Left renal cortex interstitium (tissue), 4 donors: ENCODE measurements around the gene CNDP1. TPM values are rescaled to one million over a fixed set of nuclear protein-coding genes. Genes with fewer than 3 reads are reported as not detected.

Experiments
- DNase-seq, 4 donors: peaks; one replicate each; pipeline ENCODE4 v3.0.0-alpha.2; 2013; ENCODE audit warnings: low read depth in 4 of 4, low spot score in 2 of 4, missing footprints in 1 of 4
- polyA plus RNA-seq, 4 donors: library from polyadenylated mRNA; unstranded; fragments of 120-200 nt; gene quantifications; one replicate each; pipeline ENCODE4 v1.2.1, GENCODE V29; 2013; ENCODE audit not compliant: insufficient read length in 4 of 4

The CNDP1 gene
- polyA plus RNA-seq, 4 donors = 0.91 to 1.8 (median 1.4) TPM

DNA sequence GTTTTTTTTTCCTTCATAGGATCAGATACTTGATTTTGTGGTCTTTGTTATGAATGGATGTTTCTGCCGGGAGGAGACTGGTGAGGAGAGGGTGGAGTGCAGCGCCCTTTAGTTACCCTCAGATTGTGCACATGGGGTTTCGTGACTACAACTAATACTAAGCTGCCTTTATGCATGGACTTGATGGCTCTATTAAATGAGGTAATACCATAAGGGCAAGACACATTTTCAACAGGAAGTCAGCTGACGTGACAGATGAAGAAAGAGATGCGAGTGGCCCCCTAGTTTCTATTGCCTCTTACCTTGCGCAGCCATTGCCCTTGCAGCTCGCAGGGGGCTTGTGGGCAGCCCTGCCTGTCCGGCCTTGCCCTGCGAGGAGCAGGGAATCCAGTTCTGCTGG is 87.8 kb downstream of the CNDP1 start:
- no peak for DNase-seq

DNA sequence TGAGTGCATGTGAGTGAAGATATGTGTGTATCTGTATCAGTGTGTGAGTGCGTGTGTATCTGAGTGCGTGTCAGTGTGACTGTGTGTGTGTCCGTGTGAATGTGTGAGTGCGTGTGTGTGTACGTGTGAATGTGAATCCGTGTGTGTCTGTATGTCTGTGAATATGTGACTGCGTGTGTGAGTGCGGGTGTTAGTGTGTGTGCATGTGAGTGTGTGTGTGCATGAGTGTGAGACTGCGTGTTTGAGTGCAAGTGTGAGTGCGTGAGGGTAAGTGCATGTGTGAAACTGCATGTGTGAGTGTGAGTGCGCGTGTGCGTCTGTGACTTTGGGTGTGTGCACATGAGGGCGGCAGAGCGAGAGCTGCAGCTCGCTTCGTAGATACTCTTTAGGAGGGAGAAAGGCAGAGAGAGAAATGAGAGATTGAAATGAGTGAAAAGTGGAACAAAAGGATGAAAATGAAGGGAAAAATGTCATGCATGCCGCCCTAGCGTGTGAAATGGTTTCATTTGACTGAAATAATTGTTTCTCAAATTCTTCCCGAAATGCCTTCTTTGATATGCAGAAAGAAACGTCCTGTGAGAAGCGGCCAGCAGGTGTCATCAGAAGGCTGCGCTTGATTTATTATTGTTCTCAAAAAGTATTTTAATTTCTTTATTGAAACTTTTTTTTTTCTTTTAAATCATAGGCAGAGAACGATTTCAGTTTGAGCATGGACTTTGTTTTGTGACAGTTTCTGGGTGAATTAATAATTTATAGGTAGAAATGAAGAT is 88.9 kb downstream of the CNDP1 start:
- DNase-seq = no peak

DNA sequence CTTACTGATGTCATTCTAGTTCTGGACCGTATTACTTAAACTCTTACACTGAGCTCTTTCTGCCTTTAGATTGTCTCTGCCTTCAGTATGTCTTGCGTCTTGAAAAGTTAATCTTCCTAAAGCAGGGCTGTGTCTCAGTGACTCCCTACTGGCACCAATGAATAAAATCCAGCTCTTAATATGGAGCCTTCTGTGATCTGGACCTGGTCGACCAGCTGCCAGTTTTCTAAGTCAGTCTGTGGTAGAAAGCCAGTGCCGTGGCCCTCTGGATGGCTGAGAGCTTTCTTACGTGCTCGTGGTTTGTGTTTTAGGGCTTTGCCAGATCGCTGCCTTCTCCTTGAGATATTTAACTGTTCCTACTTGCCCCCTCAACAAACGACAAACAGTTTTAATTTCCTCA is 90.2 kb downstream of the CNDP1 start:
- no peak for DNase-seq

DNA sequence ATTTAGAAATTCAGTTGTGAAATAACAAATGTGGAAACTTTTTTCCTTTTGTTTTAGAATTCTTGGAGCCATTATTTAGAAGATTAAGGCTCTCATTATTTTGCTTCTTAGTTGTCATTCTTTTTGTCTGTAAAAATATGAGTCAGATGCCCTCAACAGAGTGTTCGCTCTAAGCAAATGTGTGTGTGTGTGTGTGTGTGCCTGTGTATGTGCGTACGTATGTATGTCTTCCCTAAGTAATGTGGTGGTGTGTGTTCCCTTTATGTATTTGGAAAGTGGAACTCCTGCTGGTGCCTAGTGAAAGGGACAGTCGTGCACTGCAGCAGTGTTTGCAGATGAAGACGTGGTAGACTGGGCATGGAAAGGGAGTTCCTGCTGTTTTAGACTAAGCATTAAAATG is 90.9 kb downstream of the CNDP1 start:
- no peak for DNase-seq

DNA sequence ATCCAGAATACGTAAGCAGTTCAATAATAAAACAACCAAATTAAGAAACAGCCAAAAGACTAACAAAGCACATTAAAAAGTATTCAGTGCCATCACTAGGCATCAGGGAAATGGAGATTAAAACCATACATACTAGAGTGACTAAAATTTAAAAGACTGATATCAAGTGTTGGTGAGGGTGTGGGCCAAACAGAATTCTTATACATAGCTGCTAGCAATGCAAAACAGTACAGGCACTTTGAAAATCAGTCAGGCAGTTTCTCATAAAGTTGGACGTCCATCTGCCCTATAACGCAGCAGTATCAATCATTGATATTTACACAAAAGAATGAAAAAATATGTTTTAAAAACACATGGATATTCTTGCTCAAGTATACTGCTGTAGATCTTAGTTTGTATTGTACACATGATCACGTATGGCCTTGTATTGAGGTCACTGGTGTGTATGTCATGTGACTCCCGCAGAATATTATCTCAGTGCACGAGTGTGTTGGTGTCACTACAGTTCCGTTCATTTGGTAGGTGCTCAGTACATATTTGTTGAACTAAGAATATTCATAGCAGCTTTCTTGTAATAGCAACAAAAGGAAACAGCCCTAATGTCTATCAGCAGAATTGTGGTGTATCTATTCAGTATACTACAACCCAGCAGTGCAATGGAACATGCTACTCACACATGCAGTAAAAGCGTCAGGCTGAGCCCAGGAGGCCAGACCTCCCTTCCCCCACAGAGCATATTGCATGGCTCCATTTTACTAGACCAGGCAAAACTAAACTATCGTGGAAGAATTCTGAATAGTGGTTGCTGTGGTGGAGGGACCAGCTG is 92.0 kb downstream of the CNDP1 start:
- DNase-seq = no peak

DNA sequence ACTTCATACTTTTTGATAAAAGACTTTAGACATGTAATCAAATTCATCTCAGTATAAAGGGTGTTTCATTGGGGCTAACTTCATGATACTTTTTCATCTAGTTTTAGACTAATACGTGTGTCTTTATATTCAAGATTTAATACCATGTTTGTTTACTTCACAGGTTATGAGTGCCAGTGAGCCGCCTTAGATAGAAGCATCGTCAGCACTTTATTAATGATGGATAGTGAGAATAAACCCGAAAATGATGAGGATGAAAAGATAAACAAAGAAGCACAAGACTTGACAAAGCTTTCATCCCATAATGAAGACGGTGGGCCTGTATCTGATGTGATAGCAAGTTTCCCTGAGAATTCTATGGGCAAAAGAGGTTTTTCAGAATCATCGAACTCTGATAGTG is 96.5 kb downstream of the CNDP1 start:
- DNase-seq = no peak

DNA sequence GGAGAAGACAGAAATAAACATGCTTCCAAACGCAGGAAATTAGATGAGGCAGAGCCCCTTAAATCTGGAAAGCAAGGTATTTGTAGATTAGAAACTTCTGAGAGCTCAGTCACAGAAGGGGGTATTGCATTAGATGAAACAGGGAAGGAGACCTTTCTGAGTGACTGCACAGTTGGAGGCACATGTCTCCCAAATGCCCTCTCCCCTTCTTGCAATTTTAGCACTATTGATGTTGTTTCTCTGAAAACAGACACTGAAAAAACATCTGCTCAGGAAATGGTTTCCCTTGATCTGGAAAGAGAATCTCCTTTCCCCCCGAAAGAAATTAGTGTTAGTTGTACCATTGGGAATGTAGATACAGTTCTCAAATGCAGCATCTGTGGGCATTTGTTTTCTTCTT is 96.9 kb downstream of the CNDP1 start:
- no peak for DNase-seq

DNA sequence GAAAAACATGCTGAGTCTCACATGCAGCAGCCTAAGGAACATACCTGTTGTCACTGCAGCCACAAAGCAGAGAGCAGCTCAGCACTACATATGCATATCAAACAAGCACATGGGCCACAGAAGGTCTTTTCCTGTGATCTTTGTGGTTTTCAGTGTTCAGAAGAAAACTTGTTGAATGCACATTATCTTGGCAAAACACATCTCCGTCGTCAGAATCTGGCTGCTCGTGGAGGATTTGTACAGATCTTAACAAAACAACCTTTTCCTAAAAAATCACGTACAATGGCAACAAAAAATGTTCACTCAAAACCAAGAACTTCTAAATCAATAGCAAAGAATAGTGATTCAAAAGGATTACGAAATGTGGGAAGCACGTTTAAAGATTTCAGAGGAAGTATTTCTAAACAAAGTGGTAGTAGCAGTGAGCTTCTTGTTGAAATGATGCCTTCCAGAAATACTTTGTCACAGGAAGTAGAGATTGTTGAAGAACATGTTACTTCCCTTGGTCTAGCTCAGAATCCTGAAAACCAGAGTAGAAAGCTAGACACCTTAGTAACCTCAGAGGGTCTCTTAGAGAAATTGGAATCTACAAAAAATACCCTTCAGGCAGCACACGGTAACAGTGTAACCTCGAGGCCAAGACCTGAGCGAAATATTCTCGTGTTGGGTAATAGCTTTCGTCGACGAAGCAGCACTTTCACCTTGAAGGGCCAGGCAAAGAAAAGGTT is 97.5 kb downstream of the CNDP1 start:
- DNase-seq = no peak

DNA sequence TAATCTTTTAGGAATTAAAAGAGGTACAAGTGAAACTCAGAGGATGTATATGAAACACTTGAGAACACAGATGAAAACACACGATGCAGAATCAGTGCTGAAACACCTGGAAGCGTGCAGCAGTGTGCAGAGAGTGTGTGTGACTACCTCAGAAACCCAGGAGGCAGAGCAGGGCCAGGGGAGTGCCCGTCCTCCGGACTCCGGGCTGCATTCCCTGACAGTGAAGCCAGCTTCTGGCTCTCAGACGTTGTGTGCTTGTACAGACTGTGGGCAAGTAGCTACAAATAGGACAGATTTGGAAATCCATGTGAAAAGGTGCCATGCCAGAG is 98.0 kb downstream of the CNDP1 start:
- no peak for DNase-seq

DNA sequence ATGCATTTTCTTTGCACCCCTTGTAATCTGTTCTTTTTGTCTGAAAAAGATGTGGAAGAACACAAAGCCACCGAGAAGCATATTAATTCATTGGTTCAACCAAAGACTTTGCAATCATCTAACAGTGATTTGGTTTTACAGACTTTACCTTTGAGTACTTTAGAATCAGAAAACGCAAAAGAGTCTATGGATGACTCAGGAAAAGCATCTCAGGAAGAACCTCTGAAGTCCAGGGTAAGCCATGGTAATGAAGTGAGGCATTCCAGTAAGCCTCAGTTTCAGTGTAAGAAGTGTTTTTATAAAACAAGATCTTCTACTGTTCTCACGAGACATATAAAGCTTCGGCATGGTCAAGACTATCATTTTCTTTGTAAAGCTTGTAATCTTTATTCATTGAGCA is 98.6 kb downstream of the CNDP1 start:
- DNase-seq = no peak

DNA sequence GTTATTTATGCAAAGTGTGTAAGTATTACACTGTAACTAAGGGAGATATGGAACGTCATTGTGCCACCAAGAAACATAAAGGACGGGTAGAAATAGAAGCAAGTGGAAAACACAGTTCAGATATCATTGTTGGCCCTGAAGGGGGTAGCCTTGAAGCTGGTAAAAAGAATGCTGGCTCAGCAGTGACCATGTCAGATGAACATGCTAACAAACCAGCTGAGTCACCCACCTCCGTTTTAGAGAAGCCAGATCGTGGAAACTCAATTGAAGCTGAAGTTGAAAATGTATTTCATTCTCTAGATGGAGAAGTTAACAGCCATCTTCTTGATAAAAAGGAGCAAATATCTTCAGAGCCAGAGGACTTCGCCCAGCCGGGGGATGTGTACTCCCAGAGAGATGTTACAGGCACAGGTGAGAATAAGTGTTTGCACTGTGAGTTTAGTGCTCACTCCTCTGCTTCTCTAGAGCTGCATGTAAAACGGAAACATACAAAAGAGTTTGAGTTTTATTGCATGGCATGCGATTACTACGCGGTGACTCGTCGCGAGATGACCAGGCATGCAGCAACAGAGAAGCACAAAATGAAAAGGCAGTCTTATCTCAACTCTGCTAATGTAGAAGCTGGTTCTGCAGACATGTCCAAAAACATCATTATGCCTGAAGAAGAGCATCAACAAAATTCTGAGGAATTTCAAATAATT is 99.5 kb downstream of the CNDP1 start:
- no peak for DNase-seq

DNA sequence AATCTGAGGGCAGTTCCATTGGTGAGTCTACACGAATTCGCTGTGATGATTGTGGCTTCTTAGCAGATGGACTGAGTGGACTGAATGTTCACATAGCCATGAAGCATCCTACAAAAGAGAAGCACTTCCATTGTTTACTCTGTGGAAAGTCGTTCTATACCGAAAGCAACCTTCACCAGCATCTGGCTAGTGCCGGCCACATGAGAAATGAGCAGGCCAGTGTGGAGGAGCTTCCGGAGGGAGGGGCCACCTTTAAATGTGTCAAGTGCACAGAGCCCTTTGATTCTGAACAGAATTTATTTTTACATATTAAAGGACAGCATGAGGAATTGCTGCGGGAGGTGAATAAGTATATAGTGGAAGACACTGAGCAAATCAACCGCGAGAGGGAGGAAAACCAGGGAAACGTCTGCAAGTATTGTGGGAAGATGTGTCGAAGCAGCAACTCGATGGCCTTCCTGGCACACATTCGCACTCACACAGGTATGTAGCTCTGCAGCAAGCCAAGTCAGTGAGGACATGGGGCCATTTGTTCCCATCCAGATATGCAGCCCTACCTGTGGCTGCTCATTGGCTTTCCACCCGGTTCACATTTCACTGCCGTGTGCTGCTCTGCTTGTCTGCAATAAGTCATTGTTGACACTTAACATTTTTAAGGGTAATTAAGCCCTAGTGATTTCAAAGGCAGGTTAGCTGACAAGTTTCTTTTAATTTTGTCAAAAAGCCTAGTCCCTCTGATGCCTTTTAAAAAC is 101.1 kb downstream of the CNDP1 start:
- DNase-seq = peak in 1 of 4 donors; percentile 28

Other genes starting within 250 kb of the CNDP1 start
- gene CYB5A, start 242.5 kb upstream of the CNDP1 start, polyA plus RNA-seq = 100 to 1,000 TPM; 284 to 331 (median 296) TPM
- under 1 TPM; 0.11 to 0.44 (median 0.31) TPM for gene C18orf63, start 218.7 kb upstream of the CNDP1 start, polyA plus RNA-seq
- under 1 TPM; 0.14 to 0.65 (median 0.23) TPM for gene DIPK1C, start 77.2 kb upstream of the CNDP1 start, polyA plus RNA-seq
- 100 to 1,000 TPM; 255 to 314 (median 258) TPM for gene CNDP2, start 38.1 kb upstream of the CNDP1 start, polyA plus RNA-seq
- 10 to 100 TPM in 3 of 4 donors, 1 to 10 TPM in 1; 9.8 to 10.1 (median 10.1) TPM for gene ZNF407, start 63.4 kb downstream of the CNDP1 start, polyA plus RNA-seq